K562 (cell line): ENCODE measurements around the gene PYGM. TPM values are rescaled to one million over a fixed set of nuclear protein-coding genes. Genes with fewer than 3 reads are reported as not detected.

Experiments
- FOXA1 ChIP-seq: fragments of 450-650 bp; IDR thresholded peaks from 2 replicates; pipeline ENCODE4 v1.6.1; 2016; ENCODE audit warnings: mild to moderate bottlenecking, borderline replicate concordance
- FOXK2 ChIP-seq, 2 experiments: fragments of 450-650 bp; IDR thresholded peaks in 1 of 2; conservative IDR thresholded peaks in 1 of 2; 2 replicates each; pipeline ENCODE4 v1.6.1; 2016; ENCODE audit warnings: low read depth in 2 of 2, mild to moderate bottlenecking in 1 of 2
- GATAD2B ChIP-seq: fragments of 450-650 bp; IDR thresholded peaks from 2 replicates; pipeline ENCODE4 v1.6.1; 2017; ENCODE audit warnings: mild to moderate bottlenecking, borderline replicate concordance
- HDAC1 ChIP-seq, 2 experiments: fragments of 450-650 bp; IDR thresholded peaks; 2 replicates each; pipeline ENCODE4 v1.6.1; 2016 to 2017; ENCODE audit warnings: inconsistent platforms in 1 of 2, mild to moderate bottlenecking in 1 of 2, moderate library complexity in 1 of 2
- HNRNPH1 ChIP-seq: fragments of 200-400 bp; formaldehyde crosslinking; optimal IDR thresholded peaks from 2 replicates; pipeline ENCODE3; 2017; ENCODE audit warnings: low read depth, mild to moderate bottlenecking, low read length, moderate library complexity
- JUNB ChIP-seq: fragments of 450-650 bp; formaldehyde crosslinking; conservative IDR thresholded peaks from 2 replicates; pipeline ENCODE4 v1.4.0; 2020; ENCODE audit warnings: mild to moderate bottlenecking
- MAZ ChIP-seq, 2 experiments: fragments of 450-650 bp in 1 of 2; sonication (generic) in 1 of 2; formaldehyde crosslinking; IDR thresholded peaks in 1 of 2; conservative IDR thresholded peaks in 1 of 2; 2 replicates each; pipeline versions ENCODE4 v1.4.0 to v1.5.0; 2020; ENCODE audit warnings: mild to moderate bottlenecking in 1 of 2, missing genetic modification reagents in 1 of 2
- MTF1 ChIP-seq: fragments of 250-450 bp; sonication (Bioruptor Pico); IDR thresholded peaks from 2 replicates; pipeline ENCODE4 v1.9.0; 2021; ENCODE audit warnings: moderate library complexity, mild to moderate bottlenecking, inconsistent platforms, borderline replicate concordance
- NFRKB ChIP-seq: fragments of 450-650 bp; IDR thresholded peaks from 2 replicates; pipeline ENCODE4 v1.6.1; 2016; ENCODE audit warnings: low read depth
- RAD21 ChIP-seq, 2 experiments: fragments of 250-450 bp in 1 of 2; fragments of 450-650 bp in 1 of 2; sonication (Bioruptor Pico) in 1 of 2; formaldehyde crosslinking in 1 of 2; IDR thresholded peaks in 1 of 2; conservative IDR thresholded peaks in 1 of 2; 2 replicates each; pipeline versions ENCODE4 v1.4.0 to v1.8.0; 2020 to 2022; ENCODE audit warnings: mild to moderate bottlenecking in 2 of 2, moderate library complexity in 1 of 2
- RBM14 ChIP-seq: fragments of 200-400 bp; formaldehyde crosslinking; IDR thresholded peaks from 2 replicates; pipeline ENCODE4 v1.6.1; 2018; ENCODE audit warnings: low read depth, mild to moderate bottlenecking, low read length, moderate library complexity, borderline replicate concordance; ENCODE audit not compliant: insufficient read depth
- SIN3B ChIP-seq: fragments of 450-650 bp; IDR thresholded peaks from 2 replicates; pipeline ENCODE4 v1.6.1; 2017; ENCODE audit warnings: low read depth, mild to moderate bottlenecking, moderate library complexity
- SIRT6 ChIP-seq: IDR thresholded peaks from one replicate; pipeline ENCODE4 v1.6.1; 2012; ENCODE audit warnings: low read depth, mild to moderate bottlenecking, control low read depth, inconsistent platforms, low read length, moderate library complexity
- SRSF3 ChIP-seq: fragments of 200-400 bp; formaldehyde crosslinking; IDR thresholded peaks from 2 replicates; pipeline ENCODE4 v1.6.1; 2016; ENCODE audit warnings: mild to moderate bottlenecking, low read length, moderate library complexity; ENCODE audit not compliant: insufficient read depth
- ZBTB49 ChIP-seq: sonication (generic); formaldehyde crosslinking; IDR thresholded peaks from 2 replicates; pipeline ENCODE4 v1.8.0; 2022; ENCODE audit warnings: missing genetic modification reagents, mild to moderate bottlenecking, borderline replicate concordance
- ZNF318 ChIP-seq, 2 experiments: fragments of 450-650 bp; IDR thresholded peaks; 2 replicates each; pipeline ENCODE4 v1.6.1; 2016; ENCODE audit warnings: mild to moderate bottlenecking in 2 of 2, borderline replicate concordance in 1 of 2, low read depth in 1 of 2, moderate library complexity in 1 of 2
- ZNF324 ChIP-seq: fragments of 250-450 bp; sonication (Bioruptor Pico); IDR thresholded peaks from 2 replicates; pipeline ENCODE4 v1.4.0; 2020; ENCODE audit warnings: mild to moderate bottlenecking
- polyA plus RNA-seq, 8 experiments: library from polyadenylated mRNA; depleted of rRNA in 4 of 8; stranded (reverse) in 5 of 8; unstranded in 3 of 8; fragments of >200 nt; fragmentation: Nextera tagmentation in 2 of 8; fragmentation: Illumina TruSeq in 1 of 8; extraction: Ambion mirVana in 2 of 8; extraction: Trizol in 1 of 8; gene quantifications; 2 replicates each; pipeline versions ENCODE4 v1.2.1 to v1.2.3, GENCODE V29; 2011 to 2014; ENCODE audit warnings: inconsistent platforms in 1 of 8, missing spikeins in 1 of 8
- total RNA-seq, 7 experiments: library from RNA; depleted of rRNA in 6 of 7; stranded (reverse); fragments of >200 nt in 6 of 7; fragmentation: Illumina TruSeq in 2 of 7; extraction: Trizol in 2 of 7; gene quantifications; 2 replicates each; pipeline versions ENCODE4 v1.2.1 to v1.2.3, GENCODE V29; 2011 to 2021; ENCODE audit warnings: low replicate concordance in 1 of 7

Gene PYGM
- total and polyA plus RNA-seq, 9 of the 15 experiments (the other 6 are each of a cell fraction or from before 2014, with no cell fraction given), result 0.07 to 1.5 (median 0.68) TPM

- no peak for TF ChIP-seq ZNF324
- TF ChIP-seq JUNB (CRISPR knock-in tag), result no peak
- TF ChIP-seq FOXK2 (conservative IDR thresholded peaks at IDR 0.05 in 1 of 2, IDR thresholded peaks at IDR 0.05 in 1 of 2; ENCODE audit: low read depth in 2 of 2), result no peak
- no peak for TF ChIP-seq GATAD2B
- TF ChIP-seq SRSF3, result no peak
- peak in 1 of 2 experiments; percentile 26; a peak in 2 of 4 replicates for TF ChIP-seq RAD21 (CRISPR knock-in tag; conservative IDR thresholded peaks at IDR 0.05 in 1 of 2, IDR thresholded peaks at IDR 0.05 in 1 of 2)
- no peak for TF ChIP-seq RBM14
- peak in 1 of 2 experiments; percentile 51; a peak in 3 of 4 replicates for TF ChIP-seq MAZ (CRISPR knock-in tag; conservative IDR thresholded peaks at IDR 0.05 in 1 of 2, IDR thresholded peaks at IDR 0.05 in 1 of 2)
- TF ChIP-seq HNRNPH1, result no peak
- peak; percentile 34; the same call in 1 of the 2 replicates for TF ChIP-seq SIN3B
- no peak for TF ChIP-seq HDAC1 (IDR thresholded peaks at IDR 0.05)
- no peak for TF ChIP-seq MTF1 (CRISPR knock-in tag)
- no peak for TF ChIP-seq ZNF318 (IDR thresholded peaks at IDR 0.05; ENCODE audit: borderline replicate concordance in 1 of 2, low read depth in 1 of 2)
- TF ChIP-seq NFRKB, result no peak
- TF ChIP-seq FOXA1, result no peak
- TF ChIP-seq ZBTB49 (CRISPR knock-in tag), result no peak
- no peak for TF ChIP-seq SIRT6
Measured at GRCh38 chr11:64803158-64803845, 43.5 kb upstream of the PYGM start, which contains the start of gene MAP4K2 (continued).
